ENCODE data around the gene CHCHD4. TPM values are rescaled to one million over a fixed set of nuclear protein-coding genes. Genes with fewer than 3 reads are reported as not detected.

The CHCHD4 gene
- total RNA-seq, 2 donors from 2014 or later = 1.3 to 7.0 TPM

DNA sequence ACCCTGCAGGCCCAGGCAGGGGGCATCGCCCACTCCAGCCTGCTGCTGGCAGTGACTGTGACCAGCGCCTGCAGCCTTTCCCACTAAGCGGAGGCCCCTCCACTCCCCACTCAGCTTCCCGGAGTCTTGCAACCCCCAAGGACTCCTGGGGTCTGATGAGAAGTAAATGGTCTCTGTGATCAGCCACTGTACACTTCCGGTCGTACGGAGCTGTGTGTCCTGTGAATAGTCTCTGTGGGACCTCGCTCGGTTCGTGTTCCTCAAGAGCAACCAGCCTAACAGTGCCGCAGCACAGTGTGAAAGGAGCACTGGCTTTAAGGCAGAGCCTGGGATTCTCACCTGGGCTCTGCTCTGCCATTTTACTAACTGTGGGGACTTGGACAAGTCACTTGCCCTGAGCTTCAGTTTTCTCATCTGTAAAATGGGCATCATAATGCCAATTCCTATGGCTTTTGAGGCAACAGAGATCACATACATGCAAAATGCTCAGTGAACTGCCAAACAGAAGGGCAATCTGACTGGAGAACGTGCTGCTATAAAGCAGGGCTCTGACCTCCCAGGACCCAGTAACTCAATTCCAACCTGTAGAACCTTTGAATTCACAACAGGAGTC lies 26.9 kb upstream of the CHCHD4 start:
- no peak for ATAC-seq
- TF ChIP-seq POLR2A (IDR thresholded peaks at IDR 0.05) = no peak
- no peak for TF ChIP-seq CTCF (IDR thresholded peaks at IDR 0.05)
- no peak overlapping the region for H3K4me3 ChIP-seq
- WGBS, 2 donors = 87 to 97% methylated on average over 10 to 12 of the region's 12 CpGs
- intact Hi-C loops (cut with DNase I) = no loop called here
- H3K27me3 ChIP-seq = no peaks in the 10 kb centered on the region
- no peak for DNase-seq
- H3K4me1 ChIP-seq = no peaks in the 10 kb centered on the region
- peaks cover 0 to 21% of the 10 kb centered on the region in 2 donors for H3K36me3 ChIP-seq (replicated peaks in 1 of 2; ENCODE audit: insufficient read depth in 1 of 2, low read depth in 2 of 2)
- no peaks in the 10 kb centered on the region for H3K9me3 ChIP-seq
- H3K27ac ChIP-seq = no peak overlapping the region

- no peaks in the 10 kb centered on the region for H3K9me3 ChIP-seq
- no peaks in the 10 kb centered on the region for H3K27me3 ChIP-seq
- ATAC-seq = no peak
- no peak overlapping the region for H3K4me3 ChIP-seq
- H3K36me3 ChIP-seq (replicated peaks in 1 of 2; ENCODE audit: insufficient read depth in 1 of 2, low read depth in 2 of 2) = peaks cover 0 to 16% of the 10 kb centered on the region in 2 donors
- DNase-seq = no peak
- H3K27ac ChIP-seq = no peak overlapping the region
- 91 to 96% methylated on average over 9 of the region's 9 CpGs for WGBS, 2 donors
- TF ChIP-seq CTCF (IDR thresholded peaks at IDR 0.05) = no peak
- TF ChIP-seq POLR2A (IDR thresholded peaks at IDR 0.05) = no peak
- intact Hi-C loops (cut with DNase I) = no loop called here
- H3K4me1 ChIP-seq = peaks cover 1% of the 10 kb centered on the region
Observed at GRCh38 chr3:14150491-14151230, 26.0 kb upstream of the CHCHD4 start.

- Histone ChIP-seq H3K9me3 (no peaks in the 10 kb centered on the region), H3K4me3 (no peak overlapping the region), H3K27me3 (no peaks in the 10 kb centered on the region), H3K4me1 (peaks cover 7% of the 10 kb centered on the region), H3K27ac (no peak overlapping the region), H3K36me3 (replicated peaks in 1 of 2; ENCODE audit: insufficient read depth in 1 of 2, low read depth in 2 of 2) (peaks cover 0 to 16% of the 10 kb centered on the region in 2 donors)
- intact Hi-C loops (cut with DNase I) = no loop called here
- ATAC-seq (no peak), DNase-seq (no peak)
- TF ChIP-seq POLR2A (IDR thresholded peaks at IDR 0.05) (no peak), CTCF (IDR thresholded peaks at IDR 0.05) (no peak)
- WGBS, 2 donors = 96 to 97% methylated on average over 8 to 9 of the region's 9 CpGs
Observed at GRCh38 chr3:14150078-14150477, 25.4 kb upstream of the CHCHD4 start.

DNA sequence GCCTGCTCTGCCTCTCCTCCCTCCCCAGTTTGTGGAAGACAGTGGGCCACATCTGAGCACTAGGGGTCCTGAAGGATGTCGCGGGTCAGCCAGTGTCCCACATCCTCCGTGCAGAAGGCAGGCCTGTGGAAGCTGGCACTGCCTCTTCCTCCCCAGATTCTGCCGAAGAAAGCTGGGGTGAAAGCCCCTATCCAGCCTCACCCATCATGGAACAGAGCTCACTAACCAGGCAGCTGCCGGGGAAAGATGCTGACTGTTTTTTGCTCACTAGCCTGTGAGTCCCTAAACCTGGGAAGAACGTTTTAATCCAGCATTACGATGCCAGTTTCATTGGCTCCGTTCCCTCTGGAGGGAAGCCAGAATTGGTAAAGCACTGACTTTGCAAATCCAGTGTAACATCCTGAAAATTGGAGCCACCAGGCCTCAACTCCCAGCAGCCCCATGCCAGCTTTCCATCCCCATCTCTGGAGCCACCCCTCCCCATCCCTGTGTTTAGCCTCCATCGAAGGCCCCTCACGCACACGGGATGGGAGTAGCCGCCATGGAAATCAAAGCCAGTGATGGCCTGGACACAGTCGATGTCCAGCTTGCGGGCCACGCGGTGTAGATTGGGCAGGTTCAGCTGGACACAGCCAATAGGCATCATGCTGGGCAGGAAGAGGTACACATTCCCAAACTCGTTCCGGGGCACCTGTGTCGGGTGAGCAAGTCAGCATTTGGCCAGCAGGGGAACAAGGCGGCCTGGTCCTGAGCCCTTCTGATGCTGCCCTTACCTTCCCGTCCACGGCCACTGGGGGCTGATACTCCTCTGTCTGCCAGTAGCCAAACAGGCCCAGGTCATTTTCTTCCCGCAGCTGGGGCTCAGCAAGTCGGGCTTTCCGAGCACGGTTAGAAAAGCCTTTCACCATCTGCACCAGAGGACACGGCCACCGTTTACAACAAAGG lies 23.6 kb upstream of the CHCHD4 start:
- Histone ChIP-seq H3K36me3 (replicated peaks in 1 of 2; ENCODE audit: insufficient read depth in 1 of 2, low read depth in 2 of 2) (peaks cover 0 to 14% of the 10 kb centered on the region in 2 donors), H3K27ac (no peak overlapping the region), H3K9me3 (no peaks in the 10 kb centered on the region), H3K4me1 (peaks cover 22% of the 10 kb centered on the region), H3K27me3 (no peaks in the 10 kb centered on the region), H3K4me3 (no peak overlapping the region)
- no peak for ATAC-seq
- TF ChIP-seq POLR2A (IDR thresholded peaks at IDR 0.05) = peak in 1 of 3 donors; percentile 5
- TF ChIP-seq CTCF (IDR thresholded peaks at IDR 0.05) = no peak
- peak in 2 of 4 donors; percentile 45 to 47 for DNase-seq
- 85 to 88% methylated on average over 20 to 28 of the region's 28 CpGs for WGBS, 2 donors
- intact Hi-C loops (cut with DNase I) = no loop called here
